ENCODE results near the gene PITPNM3.

- TF ChIP-seq CTCF (conservative IDR thresholded peaks at IDR 0.05; ENCODE audit: low read length) (no peak), EZH2phosphoT487 (IDR thresholded peaks at IDR 0.05; ENCODE audit: borderline replicate concordance) (no peak)
These were observed 45.8 kb upstream of the PITPNM3 start for GRCh38 chr17:6602141-6602540.

All from Loucy (cell line).